SK-N-SH (cell line): ENCODE data around the gene SLC2A2. TPM values are rescaled to one million over a fixed set of nuclear protein-coding genes. Genes with fewer than 3 reads are reported as not detected.
A peak's percentile ranks its signal among the peaks of the same experiment; 100 is the strongest.

ENCODE experiments used
- CHD2 ChIP-seq: fragments of 150-350 bp; IDR thresholded peaks from 2 replicates; pipeline ENCODE4 v1.6.1; 2018; ENCODE audit warnings: low read length; ENCODE audit not compliant: partially characterized antibody
- ELF1 ChIP-seq: IDR thresholded peaks from 2 replicates; pipeline ENCODE4 v1.4.0; 2012
- EP300 ChIP-seq, 2 experiments: IDR thresholded peaks; 2 replicates each; pipeline versions ENCODE4 v1.4.0 to v1.6.1; 2012; ENCODE audit warnings: borderline replicate concordance in 1 of 2, low read depth in 1 of 2, low read length in 1 of 2
- FOSL2 ChIP-seq: IDR thresholded peaks from 2 replicates; pipeline ENCODE4 v1.4.0; 2012; ENCODE audit warnings: low read depth, mild to moderate bottlenecking, moderate library complexity, borderline replicate concordance
- FOXJ3 ChIP-seq: sonication (generic); formaldehyde crosslinking; IDR thresholded peaks from 2 replicates; pipeline ENCODE4 v1.5.1; 2020; ENCODE audit warnings: mild to moderate bottlenecking, missing genetic modification reagents
- FOXM1 ChIP-seq: IDR thresholded peaks from 2 replicates; pipeline ENCODE4 v1.4.0; 2012; ENCODE audit warnings: low read depth, mild to moderate bottlenecking
- GABPA ChIP-seq: IDR thresholded peaks from 2 replicates; pipeline ENCODE4 v1.4.0; 2012; ENCODE audit warnings: low read depth, mild to moderate bottlenecking
- GATA2 ChIP-seq: sonication (generic); formaldehyde crosslinking; IDR thresholded peaks from 2 replicates; pipeline ENCODE4 v1.5.0; 2020; ENCODE audit warnings: mild to moderate bottlenecking, missing genetic modification reagents
- JUND ChIP-seq: IDR thresholded peaks from 2 replicates; pipeline ENCODE4 v1.4.0; 2012
- MEF2A ChIP-seq: IDR thresholded peaks from 2 replicates; pipeline ENCODE4 v1.4.0; 2012; ENCODE audit warnings: low read depth, borderline replicate concordance
- MXI1 ChIP-seq: IDR thresholded peaks from 2 replicates; pipeline ENCODE4 v1.6.1; 2012; ENCODE audit warnings: mild to moderate bottlenecking, low read depth, low read length, improper control_type of control experiment
- NFIC ChIP-seq: IDR thresholded peaks from 2 replicates; pipeline ENCODE4 v1.4.0; 2012; ENCODE audit warnings: borderline replicate concordance
- NRF1 ChIP-seq: IDR thresholded peaks from 2 replicates; pipeline ENCODE4 v1.6.1; 2012; ENCODE audit warnings: low read depth, mild to moderate bottlenecking, low read length
- POLR2AphosphoS5 ChIP-seq: IDR thresholded peaks from 2 replicates; pipeline ENCODE4 v1.6.1; 2012; ENCODE audit warnings: low read depth, low read length
- RAD21 ChIP-seq: IDR thresholded peaks from 2 replicates; pipeline ENCODE4 v1.6.1; 2012; ENCODE audit warnings: mild to moderate bottlenecking, low read length
- RCOR1 ChIP-seq: fragments of 150-350 bp; IDR thresholded peaks from 2 replicates; pipeline ENCODE4 v1.6.1; 2017; ENCODE audit warnings: antibody characterized with exemption, low read length
- RXRA ChIP-seq: IDR thresholded peaks from 2 replicates; pipeline ENCODE4 v1.4.0; 2012; ENCODE audit warnings: low read depth, mild to moderate bottlenecking, borderline replicate concordance
- SIN3A ChIP-seq: IDR thresholded peaks from 2 replicates; pipeline ENCODE4 v1.6.1; 2012; ENCODE audit warnings: low read depth, mild to moderate bottlenecking, low read length, moderate library complexity, borderline replicate concordance
- SMC3 ChIP-seq: IDR thresholded peaks from 2 replicates; pipeline ENCODE4 v1.6.1; 2012; ENCODE audit warnings: low read depth, low read length, improper control_type of control experiment
- TAF1 ChIP-seq: IDR thresholded peaks from 2 replicates; pipeline ENCODE4 v1.6.1; 2012; ENCODE audit warnings: low read depth, mild to moderate bottlenecking, low read length, moderate library complexity, borderline replicate concordance
- TEAD4 ChIP-seq: IDR thresholded peaks from 2 replicates; pipeline ENCODE4 v1.4.0; 2012; ENCODE audit warnings: mild to moderate bottlenecking, borderline replicate concordance; ENCODE audit not compliant: insufficient read depth
- YY1 ChIP-seq: IDR thresholded peaks from 2 replicates; pipeline ENCODE4 v1.4.0; 2012; ENCODE audit warnings: low read depth, mild to moderate bottlenecking
- polyA plus RNA-seq, 3 experiments: library from polyadenylated mRNA; depleted of rRNA; stranded (reverse); fragments of >200 nt; gene quantifications; 2 replicates each; pipeline ENCODE4 v1.2.3, GENCODE V29; 2012
- TF ChIP-seq, protein P1 (sequence below): IDR thresholded peaks from 2 replicates; pipeline ENCODE4; 2012
- TF ChIP-seq, protein P2 (sequence below): IDR thresholded peaks from 2 replicates; pipeline ENCODE4 v1.4.0; 2012; ENCODE audit warnings: low read depth
- TF ChIP-seq, protein P3 (sequence below): IDR thresholded peaks from 2 replicates; pipeline ENCODE4 v1.4.0; 2012; ENCODE audit warnings: low read depth, borderline replicate concordance
- TF ChIP-seq, protein P4 (sequence below): fragments of 150-350 bp; IDR thresholded peaks from 2 replicates; pipeline ENCODE4 v1.6.1; 2017; ENCODE audit warnings: antibody characterized with exemption, low read length, low read depth, borderline replicate concordance
- TF ChIP-seq, protein P5 (sequence below): fragments of 150-350 bp; IDR thresholded peaks from 2 replicates; pipeline ENCODE4 v1.6.1; 2016; ENCODE audit warnings: mild to moderate bottlenecking, low read depth, low read length
- TF ChIP-seq, protein P6 (sequence below): IDR thresholded peaks from 2 replicates; pipeline ENCODE4 v1.4.0; 2012; ENCODE audit warnings: low read depth, borderline replicate concordance

SLC2A2 gene
- polyA plus RNA-seq, 1 of the 3 experiments (the other 2 are of a cell fraction) = 0.59 TPM

DNA sequence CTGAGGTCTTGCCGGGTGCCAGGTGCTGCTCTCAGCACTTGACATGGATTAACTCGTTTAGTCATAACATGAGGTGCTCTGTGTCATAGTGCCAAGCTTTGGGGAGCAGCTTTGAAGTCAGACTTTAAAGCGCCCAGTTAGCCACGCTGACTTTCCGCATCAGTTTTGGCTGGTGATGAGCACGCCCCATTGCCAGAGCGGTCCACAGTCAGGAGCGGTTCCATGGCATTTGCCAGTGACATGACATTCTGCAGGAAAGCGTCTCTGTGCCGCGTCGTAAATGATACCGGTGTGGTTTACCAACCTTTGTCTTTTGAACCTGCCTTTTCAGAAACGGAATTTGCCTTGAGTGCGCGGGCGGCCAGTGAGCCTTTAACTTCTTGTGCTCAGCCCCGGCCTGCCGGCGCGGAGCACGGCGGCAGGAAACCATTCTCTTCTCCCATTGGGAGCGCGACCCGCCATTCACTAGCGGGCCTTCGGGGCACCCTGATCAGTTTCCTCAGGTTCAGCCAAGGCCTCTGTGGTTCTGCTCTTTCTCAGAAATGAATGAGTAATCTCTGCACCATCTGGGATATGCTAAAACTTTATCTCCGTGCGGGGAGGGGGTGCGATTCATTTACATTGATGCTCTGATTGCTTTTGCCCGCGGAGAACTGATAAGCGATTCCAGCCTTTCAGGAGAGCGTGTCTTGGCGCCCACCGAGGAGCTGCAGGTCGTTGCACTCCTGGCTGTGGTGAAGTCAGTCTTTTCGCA is 1.7 kb upstream of the SLC2A2 start (continued):
- TF ChIP-seq, protein P1, sequence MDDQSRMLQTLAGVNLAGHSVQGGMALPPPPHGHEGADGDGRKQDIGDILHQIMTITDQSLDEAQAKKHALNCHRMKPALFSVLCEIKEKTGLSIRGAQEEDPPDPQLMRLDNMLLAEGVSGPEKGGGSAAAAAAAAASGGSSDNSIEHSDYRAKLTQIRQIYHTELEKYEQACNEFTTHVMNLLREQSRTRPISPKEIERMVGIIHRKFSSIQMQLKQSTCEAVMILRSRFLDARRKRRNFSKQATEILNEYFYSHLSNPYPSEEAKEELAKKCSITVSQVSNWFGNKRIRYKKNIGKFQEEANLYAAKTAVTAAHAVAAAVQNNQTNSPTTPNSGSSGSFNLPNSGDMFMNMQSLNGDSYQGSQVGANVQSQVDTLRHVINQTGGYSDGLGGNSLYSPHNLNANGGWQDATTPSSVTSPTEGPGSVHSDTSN = peak; percentile 98
- TF ChIP-seq FOXJ3 (no peak), POLR2AphosphoS5 (peak; percentile 80), FOXM1 (no peak), MXI1 (0 out of 2 replicates have a peak, but pooled peaks have one; percentile 13), FOSL2 (peak; percentile 84; the same call in 1 of the 2 replicates), ELF1 (peak; percentile 36; the same call in 1 of the 2 replicates), CHD2 (peak; percentile 14), SMC3 (no peak), GABPA (no peak), YY1 (peak; percentile 53; the same call in 1 of the 2 replicates), NFIC (peak; percentile 79), SIN3A (no peak), MEF2A (no peak; the same call in 1 of the 2 replicates), JUND (peak; percentile 81), NRF1 (no peak), RAD21 (no peak), RCOR1 (0 out of 2 replicates have a peak, but pooled peaks have one; percentile 15), TEAD4 (peak; percentile 86; the same call in 1 of the 2 replicates), TAF1 (peak; percentile 66), EP300 (IDR thresholded peaks at IDR 0.05; ENCODE audit: borderline replicate concordance in 1 of 2, low read depth in 1 of 2, low read length in 1 of 2) (peak; percentile 22 to 90; a peak in 2 of 4 replicates), GATA2 (CRISPR knock-in tag) (peak; percentile 57), RXRA (peak; percentile 91)
- TF ChIP-seq, protein P2, sequence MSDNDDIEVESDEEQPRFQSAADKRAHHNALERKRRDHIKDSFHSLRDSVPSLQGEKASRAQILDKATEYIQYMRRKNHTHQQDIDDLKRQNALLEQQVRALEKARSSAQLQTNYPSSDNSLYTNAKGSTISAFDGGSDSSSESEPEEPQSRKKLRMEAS = no peak; the same call in 1 of the 2 replicates
- TF ChIP-seq, protein P3, sequence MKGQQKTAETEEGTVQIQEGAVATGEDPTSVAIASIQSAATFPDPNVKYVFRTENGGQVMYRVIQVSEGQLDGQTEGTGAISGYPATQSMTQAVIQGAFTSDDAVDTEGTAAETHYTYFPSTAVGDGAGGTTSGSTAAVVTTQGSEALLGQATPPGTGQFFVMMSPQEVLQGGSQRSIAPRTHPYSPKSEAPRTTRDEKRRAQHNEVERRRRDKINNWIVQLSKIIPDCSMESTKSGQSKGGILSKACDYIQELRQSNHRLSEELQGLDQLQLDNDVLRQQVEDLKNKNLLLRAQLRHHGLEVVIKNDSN = no peak
- TF ChIP-seq, protein P4, sequence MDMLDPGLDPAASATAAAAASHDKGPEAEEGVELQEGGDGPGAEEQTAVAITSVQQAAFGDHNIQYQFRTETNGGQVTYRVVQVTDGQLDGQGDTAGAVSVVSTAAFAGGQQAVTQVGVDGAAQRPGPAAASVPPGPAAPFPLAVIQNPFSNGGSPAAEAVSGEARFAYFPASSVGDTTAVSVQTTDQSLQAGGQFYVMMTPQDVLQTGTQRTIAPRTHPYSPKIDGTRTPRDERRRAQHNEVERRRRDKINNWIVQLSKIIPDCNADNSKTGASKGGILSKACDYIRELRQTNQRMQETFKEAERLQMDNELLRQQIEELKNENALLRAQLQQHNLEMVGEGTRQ = no peak
- TF ChIP-seq, protein P5, sequence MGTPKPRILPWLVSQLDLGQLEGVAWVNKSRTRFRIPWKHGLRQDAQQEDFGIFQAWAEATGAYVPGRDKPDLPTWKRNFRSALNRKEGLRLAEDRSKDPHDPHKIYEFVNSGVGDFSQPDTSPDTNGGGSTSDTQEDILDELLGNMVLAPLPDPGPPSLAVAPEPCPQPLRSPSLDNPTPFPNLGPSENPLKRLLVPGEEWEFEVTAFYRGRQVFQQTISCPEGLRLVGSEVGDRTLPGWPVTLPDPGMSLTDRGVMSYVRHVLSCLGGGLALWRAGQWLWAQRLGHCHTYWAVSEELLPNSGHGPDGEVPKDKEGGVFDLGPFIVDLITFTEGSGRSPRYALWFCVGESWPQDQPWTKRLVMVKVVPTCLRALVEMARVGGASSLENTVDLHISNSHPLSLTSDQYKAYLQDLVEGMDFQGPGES = no peak
- TF ChIP-seq, protein P6, sequence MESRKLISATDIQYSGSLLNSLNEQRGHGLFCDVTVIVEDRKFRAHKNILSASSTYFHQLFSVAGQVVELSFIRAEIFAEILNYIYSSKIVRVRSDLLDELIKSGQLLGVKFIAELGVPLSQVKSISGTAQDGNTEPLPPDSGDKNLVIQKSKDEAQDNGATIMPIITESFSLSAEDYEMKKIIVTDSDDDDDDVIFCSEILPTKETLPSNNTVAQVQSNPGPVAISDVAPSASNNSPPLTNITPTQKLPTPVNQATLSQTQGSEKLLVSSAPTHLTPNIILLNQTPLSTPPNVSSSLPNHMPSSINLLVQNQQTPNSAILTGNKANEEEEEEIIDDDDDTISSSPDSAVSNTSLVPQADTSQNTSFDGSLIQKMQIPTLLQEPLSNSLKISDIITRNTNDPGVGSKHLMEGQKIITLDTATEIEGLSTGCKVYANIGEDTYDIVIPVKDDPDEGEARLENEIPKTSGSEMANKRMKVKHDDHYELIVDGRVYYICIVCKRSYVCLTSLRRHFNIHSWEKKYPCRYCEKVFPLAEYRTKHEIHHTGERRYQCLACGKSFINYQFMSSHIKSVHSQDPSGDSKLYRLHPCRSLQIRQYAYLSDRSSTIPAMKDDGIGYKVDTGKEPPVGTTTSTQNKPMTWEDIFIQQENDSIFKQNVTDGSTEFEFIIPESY = no peak
- TF ChIP-seq, all 33 proteins: peak for 16
